SW480 (cell line): ENCODE data around the gene CACNA1A.
A peak's percentile ranks its signal among the peaks of the same experiment; 100 is the strongest.
"Not testable (repeated sequence)": the region's sequence is repeated elsewhere in the genome, so short reads cannot be mapped to it uniquely, and the experiment has no call there.

ENCODE experiments used
- DNase-seq: peaks from one replicate; pipeline ENCODE4 v3.0.0-alpha.2; 2016; ENCODE audit warnings: low spot score

Gene CACNA1A

GRCh38 chr19:13427273-13428051, 78.8 kb downstream of the CACNA1A start:
- DNase-seq, result no peak

DNA sequence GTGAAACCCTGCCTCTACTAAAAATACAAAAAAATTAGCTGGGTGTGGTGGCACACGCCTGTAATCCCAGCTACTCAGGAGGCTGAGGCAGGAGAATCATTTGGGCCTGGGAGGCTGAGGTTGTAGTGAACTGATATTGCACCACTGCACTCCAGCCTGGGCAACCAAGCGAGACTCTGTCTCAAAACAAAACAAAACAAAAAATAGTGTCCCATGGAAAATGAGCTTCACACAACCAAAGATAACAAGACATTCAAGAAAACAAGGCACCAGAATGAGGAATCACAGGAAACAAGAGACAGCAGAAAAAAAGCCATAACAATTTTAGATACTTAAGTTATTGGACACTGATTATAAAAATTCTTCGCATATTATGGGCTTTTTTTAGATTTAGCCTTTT, 80.4 kb downstream of the CACNA1A start:
- DNase-seq, result not testable (repeated sequence)

DNA sequence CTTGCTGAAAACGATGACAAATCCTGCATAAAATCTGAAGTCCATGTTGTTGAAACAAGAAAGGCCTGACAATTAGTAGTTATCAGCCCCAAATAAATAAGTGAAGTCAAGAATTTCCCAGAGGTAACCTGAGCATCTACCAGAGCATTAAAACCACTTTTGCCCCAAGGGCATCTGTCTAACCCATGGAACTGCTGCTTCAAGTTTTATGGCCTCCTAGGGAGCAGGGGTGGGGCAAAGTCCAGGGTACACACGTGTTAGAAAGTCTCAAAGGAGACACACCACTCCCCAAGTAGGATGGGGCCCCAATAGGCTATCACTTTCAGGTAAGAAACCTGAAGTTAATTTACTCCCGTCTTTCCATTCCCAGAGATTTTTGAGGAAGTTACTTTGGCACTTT, 81.1 kb downstream of the CACNA1A start:
- DNase-seq, result no peak

DNA sequence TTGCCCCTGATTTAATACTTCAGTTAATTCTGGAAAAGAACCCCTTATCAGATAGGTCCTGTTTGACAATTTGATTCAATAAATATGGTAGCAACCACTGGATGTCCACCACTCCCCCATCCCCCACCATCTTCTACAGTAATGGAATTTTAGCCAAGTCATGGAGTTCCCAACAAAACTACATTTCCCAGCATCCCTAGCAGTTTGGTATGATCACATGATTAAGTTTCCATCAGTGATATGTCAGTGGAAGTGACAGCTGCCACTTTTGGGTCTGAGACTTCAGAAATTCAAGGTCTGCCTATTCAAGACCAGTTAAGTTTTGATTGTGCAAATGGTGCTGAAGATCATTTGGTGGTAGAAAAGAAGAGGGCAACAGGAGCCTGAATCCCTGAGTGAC, 85.5 kb downstream of the CACNA1A start:
- no peak for DNase-seq

- no peak for DNase-seq
These were observed 89.2 kb downstream of the CACNA1A start for GRCh38 chr19:13417054-13417453.

GRCh38 chr19:13411899-13412298, 94.4 kb downstream of the CACNA1A start:
- DNase-seq, result no peak

- no peak for DNase-seq
These were observed 95.3 kb downstream of the CACNA1A start for GRCh38 chr19:13410946-13411345.

GRCh38 chr19:13408889-13409518, 97.3 kb downstream of the CACNA1A start:
- no peak for DNase-seq

DNA sequence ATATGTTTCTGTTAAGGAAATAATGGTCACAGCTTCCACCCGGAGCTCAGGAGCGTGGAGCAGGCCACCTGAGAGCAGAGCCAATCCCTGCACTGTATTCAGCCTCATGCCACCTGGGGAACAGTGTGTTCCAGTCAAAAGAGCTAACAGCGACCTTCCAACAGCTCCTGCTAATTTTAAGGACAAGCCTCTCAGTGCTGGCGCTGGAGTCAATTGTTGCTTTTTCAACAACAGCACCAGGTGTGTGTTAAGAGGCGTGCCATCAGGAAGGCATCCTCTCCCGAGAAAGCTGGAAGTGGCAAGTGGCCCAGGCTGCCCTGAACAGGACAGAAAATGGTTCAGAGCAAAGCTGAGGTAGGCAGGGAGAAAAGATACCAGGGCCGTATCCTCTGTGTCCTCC, 102.0 kb downstream of the CACNA1A start:
- DNase-seq, result no peak

DNA sequence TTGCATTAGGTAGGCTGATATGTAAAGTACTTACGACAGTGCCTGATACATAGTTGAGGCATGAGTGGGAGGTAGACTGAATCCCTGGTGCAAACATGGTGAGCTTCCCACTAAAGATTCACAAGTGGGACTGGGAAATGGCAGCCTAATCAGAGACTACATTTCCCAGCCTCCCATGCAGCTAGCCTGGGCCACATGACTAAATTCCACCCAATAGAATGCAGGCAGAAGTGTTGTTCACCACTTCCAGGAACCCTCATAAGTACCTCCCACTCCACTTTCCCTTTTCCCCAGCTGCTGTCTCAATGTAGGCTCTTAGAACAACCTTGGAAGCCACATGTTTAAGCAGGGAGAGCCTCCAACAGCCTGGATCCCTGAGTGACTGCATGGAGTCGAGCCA, 104.9 kb downstream of the CACNA1A start:
- peak; percentile 49 for DNase-seq

DNA sequence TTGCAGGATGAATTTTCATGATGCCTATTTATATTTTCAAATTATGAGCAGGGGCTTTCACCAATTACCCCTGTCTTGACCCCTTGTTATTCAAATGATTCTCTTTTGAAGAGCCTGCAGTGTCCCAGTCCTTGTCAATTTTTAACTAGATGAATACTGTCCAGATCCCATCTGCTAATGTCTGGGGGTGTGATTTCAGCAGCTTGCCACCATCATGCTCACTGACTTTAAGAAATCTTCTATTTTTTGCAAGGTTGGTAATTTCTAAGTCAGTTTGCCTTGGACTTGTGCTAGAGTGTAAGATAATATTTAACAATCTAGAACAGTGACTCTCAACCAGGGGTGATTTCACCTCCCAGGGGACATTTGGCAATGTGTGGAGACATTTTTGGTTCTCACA, 106.0 kb downstream of the CACNA1A start:
- no peak for DNase-seq

DNA sequence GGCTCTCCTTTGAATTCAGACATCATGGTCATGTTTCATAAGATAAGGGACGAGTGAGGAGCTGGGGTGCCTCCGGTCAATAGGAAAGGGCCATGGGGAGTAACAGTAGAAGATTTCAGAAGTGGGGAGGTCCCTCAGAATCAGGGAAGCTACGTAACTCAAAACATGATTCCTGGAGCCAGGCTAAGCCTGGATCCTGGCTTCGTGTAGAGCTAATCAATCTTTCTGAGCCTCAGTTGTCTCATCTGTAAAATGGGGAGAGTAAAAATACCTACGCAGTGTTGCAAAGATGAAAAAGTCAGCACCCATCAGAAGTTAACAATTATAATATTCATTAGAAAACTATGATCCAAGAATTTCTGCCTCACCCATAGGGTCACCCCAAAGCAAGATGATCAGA, 106.5 kb downstream of the CACNA1A start:
- no peak for DNase-seq

DNA sequence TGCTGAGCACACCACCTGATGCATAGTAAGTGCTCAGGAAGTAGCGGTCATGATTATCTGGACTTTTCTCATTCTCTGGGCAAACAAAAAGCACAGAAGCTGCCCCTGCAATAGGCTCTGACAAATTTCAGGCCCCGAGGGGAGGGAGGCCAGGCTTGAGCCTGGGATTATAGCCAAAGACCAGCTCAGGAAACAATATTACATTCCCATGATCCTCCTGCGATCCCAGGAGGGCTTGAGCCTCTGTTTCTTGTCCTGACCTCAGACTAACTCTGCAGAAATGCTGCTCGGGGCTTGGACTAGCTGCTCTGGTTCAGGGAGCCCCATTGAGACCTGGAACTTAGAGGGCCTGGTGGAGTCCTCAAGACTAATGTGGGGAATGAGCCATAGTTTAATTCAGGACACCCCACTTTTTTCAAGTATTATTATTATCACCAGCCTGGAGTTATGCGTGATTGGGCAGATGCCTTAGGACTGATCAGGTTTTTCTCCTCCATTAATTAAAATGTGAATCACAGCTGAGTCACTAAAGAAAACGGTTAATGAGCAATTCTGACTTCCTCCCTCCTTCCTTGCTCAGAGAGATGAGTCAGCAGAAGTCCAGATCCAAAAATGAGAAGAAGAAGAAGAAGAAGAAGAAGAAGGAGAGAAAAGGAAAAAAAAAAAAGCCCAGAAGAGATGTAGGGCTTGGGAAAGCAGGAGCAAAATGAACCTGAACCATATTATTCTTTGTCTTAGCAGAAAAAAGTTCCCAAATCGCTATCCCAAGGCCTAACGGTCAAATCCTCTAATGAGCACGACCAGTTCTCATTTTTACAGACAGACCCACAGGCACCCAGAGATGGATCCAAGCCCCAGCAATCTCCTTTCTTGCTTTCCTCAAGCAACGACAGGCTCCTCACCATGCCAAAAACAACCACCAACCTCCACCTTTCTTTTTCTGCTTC, 107.2 kb downstream of the CACNA1A start:
- DNase-seq, result no peak

- no peak for DNase-seq
These were observed 108.1 kb downstream of the CACNA1A start for GRCh38 chr19:13398182-13398581.

DNA sequence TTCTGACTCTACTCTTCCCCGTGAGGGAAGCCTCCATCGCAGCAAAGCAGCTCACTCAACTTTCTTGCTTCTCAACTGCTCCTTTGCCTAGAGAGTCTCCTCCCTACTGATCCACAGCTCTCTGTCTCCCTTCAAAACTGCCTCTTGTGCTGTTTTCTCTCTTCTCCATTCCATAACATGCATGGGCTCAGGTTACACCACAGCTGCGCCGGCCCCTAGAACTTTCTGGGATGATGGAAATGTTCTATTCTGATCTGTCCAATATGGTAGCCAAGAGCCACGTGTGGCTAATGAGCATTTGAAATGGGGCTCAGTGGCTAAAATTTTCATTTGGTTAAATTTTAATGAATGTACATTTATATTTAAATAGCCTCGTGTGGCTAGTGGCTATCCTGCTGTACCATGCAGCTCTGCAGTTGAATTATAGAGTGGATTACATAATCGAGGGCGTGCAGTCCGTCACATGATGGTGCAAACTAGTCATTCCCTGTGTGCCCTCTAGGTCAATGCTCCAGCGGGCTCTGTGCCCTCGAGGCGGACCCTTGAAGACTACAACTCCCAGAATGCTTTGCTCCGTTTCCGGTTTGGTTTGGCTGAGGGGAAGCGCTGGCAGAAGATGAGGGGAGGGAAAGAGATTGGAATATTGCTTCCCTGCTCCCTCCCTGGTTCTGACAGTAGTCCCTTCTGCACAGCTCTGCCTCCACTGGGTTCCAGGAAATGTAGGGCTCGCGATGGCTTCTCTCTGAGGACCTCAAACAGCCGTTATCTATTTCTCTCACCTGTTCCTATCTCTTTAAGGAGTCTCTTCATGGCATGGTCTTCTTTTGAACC, 109.8 kb downstream of the CACNA1A start:
- peak; percentile 68 for DNase-seq

GRCh38 chr19:13382633-13382938, 123.7 kb downstream of the CACNA1A start:
- no peak for DNase-seq

- no peak for DNase-seq
These were observed 124.2 kb downstream of the CACNA1A start for GRCh38 chr19:13381827-13382632.

DNA sequence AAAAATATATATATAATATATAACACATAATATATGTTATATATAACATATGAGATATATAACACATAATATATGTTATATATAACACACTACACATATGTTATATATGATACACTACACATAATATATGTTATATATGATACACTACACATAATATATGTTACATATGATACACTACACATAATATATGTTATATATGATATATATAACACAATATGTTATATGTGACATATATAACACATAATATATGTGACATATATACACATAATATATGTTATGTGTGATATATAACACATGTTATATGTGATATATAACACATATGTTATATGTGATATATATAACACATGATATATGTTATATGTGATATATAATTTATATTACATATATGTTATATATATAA, 129.7 kb downstream of the CACNA1A start:
- no peak for DNase-seq

DNA sequence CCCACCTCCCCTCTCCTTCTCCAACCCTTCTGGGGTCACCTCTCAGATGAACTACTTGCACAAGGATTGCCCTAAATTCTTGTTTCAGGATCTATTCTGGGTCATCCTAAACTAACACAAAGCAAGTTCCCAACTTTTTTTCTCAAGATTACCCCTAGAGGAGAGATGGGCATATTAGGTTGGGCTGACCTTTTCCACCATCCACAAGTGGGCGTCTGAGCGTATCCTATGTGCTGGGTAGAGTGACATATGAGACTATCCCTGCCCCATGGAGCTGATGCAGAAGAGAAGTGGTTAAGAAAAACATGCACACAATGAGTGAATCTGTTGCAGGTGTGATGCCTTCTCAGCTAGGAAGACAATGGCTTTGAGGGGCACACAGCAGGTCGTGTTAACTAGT, 132.7 kb downstream of the CACNA1A start:
- no peak for DNase-seq

DNA sequence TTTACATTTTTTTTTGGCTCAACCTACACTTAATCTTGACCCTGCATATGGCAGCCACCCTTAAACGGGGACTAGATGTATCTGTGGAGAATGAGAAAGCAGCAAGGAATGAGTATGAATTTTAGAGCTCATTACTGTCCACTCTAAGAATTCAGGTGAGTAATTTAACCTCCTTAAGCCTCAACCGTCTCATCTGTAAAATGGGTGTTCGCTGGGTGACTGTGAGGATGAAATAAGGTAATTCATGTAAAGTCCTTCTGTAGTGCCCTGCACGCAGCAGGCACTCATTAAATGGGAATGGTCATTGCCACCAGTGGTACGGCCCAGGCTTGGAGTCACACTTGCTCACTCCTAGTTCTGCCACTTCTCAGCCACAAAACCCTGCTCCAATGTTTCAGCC, 135.3 kb downstream of the CACNA1A start:
- DNase-seq, result no peak

DNA sequence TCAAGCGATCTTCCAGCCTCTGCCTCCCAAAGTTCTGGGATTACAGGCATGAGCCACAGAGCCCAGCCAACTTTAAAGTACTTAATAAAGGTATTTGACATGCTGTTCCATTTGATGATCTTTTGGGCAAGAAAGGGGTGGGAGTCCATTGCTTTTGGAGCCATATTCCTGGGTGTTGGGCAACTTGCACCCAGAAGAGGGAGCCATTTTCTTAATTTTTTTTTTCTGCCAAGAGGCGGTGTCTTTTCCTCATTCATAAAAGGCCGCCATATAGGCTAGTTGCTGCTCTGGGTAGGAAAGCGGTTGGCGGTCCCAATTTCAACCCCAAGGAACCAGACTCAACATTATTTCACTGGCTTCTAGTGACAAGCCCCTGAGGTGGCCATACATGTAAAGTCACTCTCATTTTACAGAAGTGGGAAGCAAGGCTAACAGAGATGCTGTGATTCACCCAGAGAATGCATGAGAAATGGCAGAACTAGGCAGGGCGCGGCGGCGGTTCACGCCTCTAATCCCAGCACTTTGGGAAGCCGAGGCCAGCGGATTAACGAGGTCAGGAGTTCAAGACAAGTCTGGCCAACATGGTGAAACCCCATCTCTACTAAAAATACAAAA, 139.6 kb downstream of the CACNA1A start:
- peak; percentile 34 for DNase-seq
